ENCODE results near the gene SIM2.

Gene SIM2

GRCh38 chr21:36717976-36718375 is 19.1 kb downstream of the SIM2 start:
- no peak for DNase-seq

GRCh38 chr21:36718951-36719501 is 20.1 kb downstream of the SIM2 start:
- DNase-seq, result no peak

- no peak for DNase-seq
These were observed 20.7 kb downstream of the SIM2 start for GRCh38 chr21:36719614-36720013.

- DNase-seq, result no peak
These were observed 22.9 kb downstream of the SIM2 start for GRCh38 chr21:36721817-36722216.

GRCh38 chr21:36722370-36723368 is 23.8 kb downstream of the SIM2 start:
- no peak for DNase-seq

GRCh38 chr21:36723371-36723881 is 24.5 kb downstream of the SIM2 start:
- no peak for DNase-seq

- no peak for DNase-seq
These were observed 25.7 kb downstream of the SIM2 start for GRCh38 chr21:36724660-36725059.

- DNase-seq, result no peak
These were observed 27.0 kb downstream of the SIM2 start for GRCh38 chr21:36725793-36726386.

GRCh38 chr21:36727866-36728265 is 29.0 kb downstream of the SIM2 start:
- no peak for DNase-seq

GRCh38 chr21:36728371-36729111 is 29.6 kb downstream of the SIM2 start:
- no peak for DNase-seq

GRCh38 chr21:36729310-36729970 is 30.5 kb downstream of the SIM2 start:
- no peak for DNase-seq

- no peak for DNase-seq
These were observed 31.7 kb downstream of the SIM2 start for GRCh38 chr21:36730291-36731281.

- DNase-seq, result no peak
These were observed 33.3 kb downstream of the SIM2 start for GRCh38 chr21:36732217-36732616.

GRCh38 chr21:36732761-36733160 is 33.8 kb downstream of the SIM2 start:
- DNase-seq, result no peak

GRCh38 chr21:36733857-36734256 is 34.9 kb downstream of the SIM2 start:
- DNase-seq, result no peak

GRCh38 chr21:36734367-36735200 is 35.7 kb downstream of the SIM2 start:
- DNase-seq, result no peak

GRCh38 chr21:36735201-36735515 is 36.2 kb downstream of the SIM2 start:
- DNase-seq, result no peak

GRCh38 chr21:36735724-36736320 is 36.9 kb downstream of the SIM2 start:
- DNase-seq, result no peak

GRCh38 chr21:36738489-36739126 is 39.7 kb downstream of the SIM2 start:
- no peak for DNase-seq

All from SW 1271 (cell line).